ENCODE measurements around the gene ST7L. TPM values are rescaled to one million over a fixed set of nuclear protein-coding genes. Genes with fewer than 3 reads are reported as not detected.

The ST7L gene
- total and polyA plus RNA-seq, 9 of the 15 experiments (the other 6 are each of a cell fraction or from before 2014, with no cell fraction given) = 9.0 to 32.5 (median 26.6) TPM

DNA sequence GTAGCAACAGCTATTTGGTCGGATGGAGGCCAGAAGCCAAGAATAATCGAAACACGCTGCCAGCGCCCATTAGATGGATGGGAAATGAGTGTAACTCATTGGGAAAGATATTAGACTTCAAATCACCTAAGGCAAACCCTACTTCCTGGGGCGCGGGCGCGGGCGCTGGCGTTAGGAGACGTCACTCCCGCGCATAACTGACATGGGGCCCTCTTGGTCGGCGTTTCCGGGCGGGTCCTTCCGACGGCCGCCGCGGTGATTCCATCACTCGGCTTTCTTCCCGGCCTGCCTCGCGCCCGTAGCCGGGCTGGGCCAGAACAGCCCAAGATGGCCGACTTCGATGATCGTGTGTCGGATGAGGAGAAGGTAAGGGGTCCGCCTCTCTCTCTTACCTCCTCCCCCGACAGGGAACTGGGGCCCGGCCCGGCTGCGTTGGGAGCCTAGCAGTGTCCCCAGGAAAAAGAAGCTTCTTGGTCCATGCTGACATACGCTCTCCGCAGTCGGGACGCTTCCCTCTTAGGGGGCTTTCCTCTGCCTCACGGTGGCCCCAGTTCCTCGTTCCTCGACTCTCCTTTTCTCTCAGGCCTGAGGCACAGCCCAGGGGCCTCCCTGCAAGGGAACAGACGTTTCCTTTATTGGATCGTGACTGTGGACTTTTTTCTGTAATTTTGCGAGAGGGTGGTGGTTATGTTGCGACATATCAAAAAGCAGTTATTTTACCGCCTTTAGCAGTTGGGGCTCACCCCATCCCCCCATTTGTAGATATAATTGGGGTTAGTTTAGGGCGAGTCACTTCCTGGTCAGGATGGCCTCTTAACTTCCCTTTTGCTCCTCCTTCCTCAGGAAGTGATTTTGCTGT is 806 bp upstream of the ST7L start, which contains the start of gene CAPZA1 (continued):
- no peak for TF ChIP-seq PCBP1 (IDR thresholded peaks at IDR 0.05; ENCODE audit: low read depth, low read length, poor library complexity, severe bottlenecking)
- TF ChIP-seq TAF9B (IDR thresholded peaks at IDR 0.05; ENCODE audit: partially characterized antibody) = peak; percentile 99
- no peak for TF ChIP-seq PCBP2 (IDR thresholded peaks at IDR 0.05; ENCODE audit: low read depth, low read length, poor library complexity, severe bottlenecking)
- 0 out of 2 replicates have a peak, but pooled peaks have one; percentile 10 for TF ChIP-seq ELF4 (CRISPR knock-in tag; IDR thresholded peaks at IDR 0.05)
- TF ChIP-seq ZNF174 (CRISPR knock-in tag; IDR thresholded peaks at IDR 0.05) = no peak
- TF ChIP-seq CBFB (CRISPR knock-in tag; IDR thresholded peaks at IDR 0.05) = no peak
- TF ChIP-seq ERF (CRISPR knock-in tag; IDR thresholded peaks at IDR 0.05) = 0 out of 2 replicates have a peak, but pooled peaks have one; percentile 29
- no peak for TF ChIP-seq ZBTB1 (CRISPR knock-in tag; IDR thresholded peaks at IDR 0.05; ENCODE audit: borderline replicate concordance, low read depth)
- TF ChIP-seq ETS2 (tag; IDR thresholded peaks at IDR 0.05; ENCODE audit: borderline replicate concordance, poor library complexity, severe bottlenecking) = no peak
- peak; percentile 87 for TF ChIP-seq ELF2 (CRISPR knock-in tag; IDR thresholded peaks at IDR 0.05)
- no peak for TF ChIP-seq ZNF507 (tag; conservative IDR thresholded peaks at IDR 0.05)
- TF ChIP-seq ZKSCAN1 (IDR thresholded peaks at IDR 0.05; ENCODE audit: low read depth, low read length) = no peak
- peak; percentile 94 for TF ChIP-seq ATF7 (IDR thresholded peaks at IDR 0.05)

All from K562 (cell line).